Measurements from ENCODE around the gene THBD.

THBD gene

DNA sequence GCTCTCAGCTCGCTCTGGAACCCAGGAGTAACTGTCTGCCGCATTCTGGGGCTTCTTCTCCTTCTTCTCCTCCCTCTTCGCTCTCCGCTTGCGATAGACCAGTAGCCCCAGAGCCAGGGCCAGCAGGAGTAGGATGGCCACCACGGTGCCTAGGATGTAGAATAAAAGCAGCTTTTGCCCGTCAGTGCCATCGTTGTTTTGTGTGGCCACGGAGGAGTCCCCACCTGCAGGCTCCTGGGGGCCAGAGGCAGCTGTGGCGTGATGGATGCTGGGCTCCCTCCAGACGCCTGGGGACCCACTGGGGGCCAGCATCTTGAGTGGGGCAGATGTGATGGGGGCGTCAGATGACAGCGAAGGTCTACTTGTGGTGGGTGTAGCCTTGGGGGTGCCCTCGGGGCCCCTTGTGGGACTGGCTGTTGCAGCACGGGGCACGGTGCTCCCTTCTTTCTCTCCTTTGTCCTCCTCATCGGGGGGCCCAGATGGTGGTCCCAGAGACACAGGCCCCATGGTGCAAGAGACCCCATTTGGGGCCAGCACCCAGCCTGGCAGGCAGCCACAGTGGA lies 34.9 kb upstream of the THBD start:
- no peak for DNase-seq

DNA sequence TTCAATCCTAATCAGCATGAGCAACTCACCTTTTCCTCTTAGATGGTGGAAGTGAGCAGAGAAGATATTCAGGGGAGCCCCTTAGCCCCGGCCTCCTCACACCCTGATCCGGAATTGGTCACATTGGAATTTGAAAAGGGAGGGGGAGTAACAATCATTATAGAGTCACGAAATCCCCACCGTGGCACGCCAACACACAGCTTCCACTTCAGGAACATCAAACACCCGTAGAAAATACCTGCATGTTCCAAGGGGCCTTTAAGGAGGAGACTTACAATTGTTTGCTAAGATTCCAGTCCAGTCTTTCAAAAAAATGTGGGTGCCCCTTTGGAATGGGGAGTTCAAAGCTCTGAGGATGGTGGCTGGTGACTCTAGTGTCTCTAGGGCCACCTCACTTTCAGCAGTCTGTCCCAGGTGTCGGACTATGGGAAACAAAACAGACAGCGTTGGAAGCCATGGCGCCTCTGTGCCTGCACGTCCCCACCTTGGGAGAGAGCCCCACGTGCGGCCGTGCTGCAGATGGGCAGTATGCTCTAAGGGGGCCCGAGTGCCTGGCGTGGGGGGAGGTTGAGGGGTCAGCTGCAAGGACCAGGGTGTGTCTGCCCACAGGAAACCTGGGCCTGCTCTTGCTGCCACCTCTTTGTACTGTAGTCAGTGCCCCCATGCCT lies 34.2 kb upstream of the THBD start:
- no peak for DNase-seq

DNA sequence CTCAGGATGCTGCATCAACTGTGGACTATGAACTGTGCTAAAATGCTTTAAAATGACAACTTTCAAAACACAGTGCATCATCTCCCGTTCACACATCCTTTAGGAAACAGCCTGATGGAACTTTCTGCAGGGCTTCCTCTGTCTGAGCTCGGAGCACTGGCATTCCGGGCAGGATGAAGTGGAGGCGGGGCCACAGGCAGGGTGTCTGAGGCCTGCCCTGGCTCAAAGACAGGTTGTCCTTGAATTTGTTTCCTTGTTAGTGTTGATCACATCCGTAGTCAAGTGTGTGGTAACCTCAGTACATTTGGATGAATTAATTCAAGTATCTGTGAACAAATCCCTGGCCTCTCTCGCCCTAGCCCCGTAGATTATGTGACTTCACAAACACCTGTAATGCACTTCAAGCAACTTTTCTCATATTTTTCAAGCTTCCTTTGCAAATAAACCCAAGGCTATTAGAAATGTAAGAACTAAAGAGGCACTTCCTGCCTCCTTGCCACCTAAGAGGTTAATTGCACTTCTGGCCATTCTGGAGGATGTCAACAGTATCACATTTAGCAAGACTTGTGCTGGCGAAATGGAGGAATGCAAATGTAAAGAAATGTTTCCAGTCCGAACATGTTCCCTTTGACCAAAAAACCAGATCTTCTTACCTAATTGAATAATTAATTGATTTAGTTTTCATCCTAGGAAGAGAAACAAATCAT lies 33.5 kb upstream of the THBD start:
- DNase-seq = no peak

DNA sequence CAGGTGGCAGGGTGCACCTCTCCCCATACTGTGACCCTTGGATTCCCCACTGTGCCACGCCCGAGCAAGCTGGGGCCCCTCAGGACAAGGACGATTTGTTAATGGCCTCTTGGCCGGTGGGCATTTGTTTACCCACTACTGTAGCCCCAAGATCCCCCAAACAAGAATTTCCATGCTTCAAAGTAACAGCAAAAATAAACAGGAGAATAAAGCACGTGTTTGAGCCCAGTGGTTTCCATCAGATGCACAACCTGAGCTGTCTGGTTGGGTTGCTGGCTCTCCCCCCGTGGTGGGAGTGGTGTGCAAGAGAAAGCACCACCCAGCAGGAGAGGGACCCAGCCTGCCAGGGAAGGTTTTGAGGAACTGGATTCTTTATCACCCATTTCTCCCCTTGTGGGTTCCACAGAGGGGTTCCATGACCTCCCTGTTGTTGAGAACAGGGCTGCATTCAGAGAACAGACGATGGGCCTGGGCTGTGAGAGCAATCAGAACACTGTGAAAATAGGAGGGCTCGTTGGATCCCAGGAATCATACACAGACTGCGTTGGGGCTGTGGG lies 31.9 kb upstream of the THBD start:
- DNase-seq = no peak

DNA sequence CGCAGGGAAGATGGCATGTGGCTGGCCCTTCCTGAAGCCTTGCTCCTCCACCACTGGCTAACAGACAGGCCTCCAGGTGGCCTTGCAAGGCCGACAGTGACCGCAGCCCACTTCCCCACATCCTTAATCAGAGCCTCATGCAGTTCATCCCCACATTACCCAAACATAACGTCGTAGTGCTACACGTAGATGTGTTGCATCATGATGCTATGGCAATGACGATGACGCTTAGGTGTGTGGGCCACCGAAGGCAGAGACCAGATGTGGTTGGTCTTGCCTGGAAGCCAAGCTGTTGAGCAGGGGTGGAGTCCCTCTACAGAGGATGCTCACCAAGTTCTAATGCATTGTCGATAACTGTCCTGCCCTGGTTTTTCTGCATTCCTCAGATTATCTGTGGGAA lies 31.0 kb upstream of the THBD start:
- no peak for DNase-seq

DNA sequence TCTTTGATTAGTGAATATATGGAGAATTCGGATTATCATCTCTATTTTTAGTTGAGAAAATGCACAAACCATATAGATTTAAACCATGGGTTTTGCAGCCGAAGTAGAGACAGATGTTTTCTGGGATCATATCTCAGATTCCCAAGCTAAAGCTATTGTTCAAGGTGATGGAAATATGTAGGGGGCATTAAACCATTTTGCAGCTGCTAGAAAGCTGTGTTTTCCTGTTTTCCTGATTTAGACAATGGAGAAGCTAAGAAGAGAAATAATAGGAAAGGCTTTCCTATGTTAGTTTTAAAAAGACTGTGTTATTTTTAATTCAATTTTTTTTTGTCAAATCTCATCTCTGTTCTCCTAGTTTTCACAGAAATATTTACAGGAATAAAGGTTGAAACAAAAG lies 30.5 kb upstream of the THBD start:
- no peak for DNase-seq

DNA sequence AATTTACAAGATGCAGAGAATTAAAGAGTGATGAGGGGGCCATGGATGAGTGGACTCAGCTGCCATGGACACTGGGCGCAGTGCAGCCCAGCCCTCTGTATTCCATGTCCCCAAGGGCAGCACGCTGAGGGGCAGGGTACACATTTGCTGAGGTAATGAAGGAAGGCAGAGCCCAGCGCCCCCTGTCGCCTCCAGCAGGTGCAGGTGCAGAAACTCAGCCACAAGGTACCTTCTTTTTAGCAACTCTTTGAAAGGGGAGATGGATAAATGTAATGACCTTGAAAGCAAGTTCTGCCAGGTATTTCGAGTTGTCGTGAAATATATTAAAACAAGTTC lies 29.5 kb upstream of the THBD start:
- DNase-seq = no peak

DNA sequence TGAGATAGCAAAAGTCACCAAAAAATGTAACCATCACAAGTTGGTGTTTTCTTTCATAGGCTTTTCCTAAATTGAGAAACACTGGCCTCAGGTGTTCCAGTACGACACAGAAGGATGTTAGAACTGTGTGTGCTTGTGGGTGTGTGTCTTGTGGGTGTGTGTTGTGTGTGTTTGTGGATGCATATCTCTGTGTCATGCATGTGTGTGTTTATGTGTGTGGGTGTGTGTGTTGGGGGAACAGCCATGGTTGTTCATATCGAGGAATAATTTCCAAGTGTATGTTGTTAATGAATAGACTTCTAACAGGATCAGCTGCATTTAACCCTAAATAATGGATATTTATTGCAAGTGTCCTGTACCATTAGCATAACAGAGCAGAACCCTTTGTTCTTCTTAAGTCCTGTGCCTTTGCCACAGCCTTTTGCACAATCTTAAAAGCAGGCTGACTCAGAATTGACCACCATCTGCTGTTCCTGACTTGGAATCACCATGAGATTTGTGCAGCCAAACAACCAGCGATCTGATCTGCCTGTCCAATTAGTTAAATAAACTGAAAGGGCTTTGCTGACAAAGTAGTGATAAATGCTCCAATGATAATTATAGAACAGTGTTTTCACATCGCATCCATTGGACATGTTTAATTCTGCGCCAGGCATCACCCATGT lies 29.0 kb upstream of the THBD start:
- no peak for DNase-seq

DNA sequence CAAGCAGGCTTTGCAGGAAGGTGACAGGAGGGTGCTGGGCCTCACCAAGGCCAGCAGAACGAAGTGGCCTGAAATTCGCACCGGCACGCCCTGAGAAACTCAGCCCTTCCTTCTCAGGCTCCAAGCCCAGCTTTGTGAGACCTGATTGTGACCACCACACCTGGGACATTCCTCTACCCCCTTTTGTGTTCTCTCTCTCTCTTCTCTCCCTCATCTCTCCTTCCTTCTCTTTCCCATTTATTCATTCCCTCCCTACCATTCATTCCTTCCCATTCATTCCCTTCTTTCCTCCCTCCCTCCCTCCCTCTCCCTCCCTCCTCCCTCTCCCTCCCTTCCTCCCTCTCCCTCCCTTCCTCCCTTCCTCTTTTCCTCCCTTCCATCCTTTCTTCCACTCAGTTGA lies 27.8 kb upstream of the THBD start:
- no peak for DNase-seq

DNA sequence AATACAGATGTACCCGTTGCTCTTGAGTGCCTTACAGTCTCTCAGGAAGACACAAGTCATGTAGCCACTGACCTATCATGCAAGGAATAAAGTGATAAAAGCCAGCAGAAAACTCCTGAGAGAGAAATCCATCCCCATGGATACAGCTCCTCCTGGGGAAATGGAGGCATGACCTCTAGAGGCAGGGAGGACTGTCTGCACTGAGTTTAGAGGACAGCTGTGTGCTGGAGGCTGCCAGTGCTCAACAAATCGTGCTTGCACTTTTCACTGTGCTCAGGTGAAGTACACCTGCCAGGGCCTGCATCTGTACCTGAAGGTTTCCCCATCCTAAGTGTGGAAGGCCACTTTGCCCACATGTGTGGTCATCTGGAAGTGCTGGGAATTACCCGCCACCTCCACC lies 24.6 kb upstream of the THBD start:
- DNase-seq = no peak

DNA sequence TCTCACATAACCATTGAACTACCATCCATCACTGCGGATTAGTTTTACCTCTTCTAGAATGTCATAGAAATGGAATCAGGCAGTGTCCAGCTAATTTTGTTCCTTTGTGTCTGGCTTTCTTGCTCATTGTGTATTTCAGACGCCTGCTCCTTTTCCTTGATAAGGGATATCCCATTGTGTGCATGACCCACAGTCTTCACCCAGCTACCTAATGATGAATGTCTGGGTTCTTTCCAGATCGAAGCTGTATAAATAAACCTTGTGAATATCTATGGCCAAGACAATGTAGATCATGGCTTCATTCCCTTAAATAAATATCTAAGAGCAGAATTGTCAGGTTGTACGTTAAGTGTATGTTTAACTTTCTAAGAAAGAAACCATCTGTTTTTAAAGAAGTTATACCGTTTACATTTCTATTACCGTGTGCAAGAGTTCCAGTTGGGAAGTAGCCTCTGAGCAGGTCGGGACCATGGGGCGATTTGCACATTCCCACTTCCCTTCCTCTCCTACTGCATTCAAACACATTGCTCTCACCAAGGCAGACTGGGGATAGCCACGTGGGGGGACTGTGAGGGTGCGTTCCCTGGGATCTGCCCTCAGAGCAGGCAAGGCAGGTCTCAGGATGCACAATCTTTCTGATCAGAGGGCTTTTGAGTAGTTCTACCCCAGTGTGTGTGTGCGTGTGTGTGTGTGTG lies 23.6 kb upstream of the THBD start:
- DNase-seq = no peak

DNA sequence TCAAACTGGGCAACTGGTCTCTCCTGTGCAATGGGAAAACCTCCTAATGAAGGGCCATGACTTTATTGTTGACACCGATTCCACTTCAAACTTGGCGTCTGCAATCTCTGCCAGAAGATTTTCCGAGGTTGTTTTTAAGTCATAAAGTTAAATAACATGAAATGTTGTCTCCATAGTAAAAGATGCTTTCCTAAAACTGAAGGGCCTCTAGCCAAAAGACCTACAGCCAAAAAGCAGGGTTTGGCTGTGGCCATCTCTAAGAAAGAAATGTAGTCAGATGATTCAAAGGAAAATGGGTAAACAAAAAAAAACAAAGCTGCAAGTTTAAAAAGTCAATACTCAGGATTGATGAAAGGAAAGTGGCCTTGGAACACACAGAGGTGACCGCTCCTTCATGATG lies 22.5 kb upstream of the THBD start:
- no peak for DNase-seq

DNA sequence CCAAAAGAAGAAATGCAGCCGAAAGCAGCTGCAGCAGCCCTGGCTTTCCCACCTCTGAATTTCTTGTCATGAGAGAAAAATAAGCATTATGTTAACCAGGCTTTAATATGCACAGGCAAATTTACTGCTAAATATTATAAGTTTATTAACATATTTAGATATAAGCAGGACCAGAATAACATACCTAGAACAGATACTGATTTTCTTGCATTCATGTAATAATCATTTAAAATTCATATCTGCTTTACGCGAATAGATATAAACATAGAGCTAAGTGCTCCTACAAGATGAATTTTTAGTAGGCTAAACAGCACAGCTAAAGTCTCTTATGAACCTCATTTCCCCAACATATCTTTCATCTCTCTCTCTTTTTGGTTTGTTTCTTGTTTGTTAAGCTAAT lies 21.9 kb upstream of the THBD start:
- DNase-seq = no peak

DNA sequence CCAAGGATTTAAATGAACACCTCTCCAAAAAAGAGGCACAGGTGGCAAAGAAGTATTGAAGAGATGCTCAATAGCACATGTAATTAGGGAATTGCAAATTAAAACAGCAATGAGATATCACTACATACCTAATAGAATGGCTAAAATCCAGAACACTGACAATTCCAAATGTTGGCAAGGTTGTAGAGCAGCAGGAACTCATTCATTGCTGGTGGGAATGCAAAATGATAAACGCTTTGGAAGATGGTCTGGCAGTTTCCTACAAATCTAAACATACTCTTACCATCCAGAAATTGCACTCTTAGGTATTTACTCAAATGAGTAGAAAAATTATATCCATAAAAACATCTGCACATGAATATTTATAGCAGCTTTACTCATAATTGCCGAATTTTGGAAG lies 19.6 kb upstream of the THBD start:
- no peak for DNase-seq

DNA sequence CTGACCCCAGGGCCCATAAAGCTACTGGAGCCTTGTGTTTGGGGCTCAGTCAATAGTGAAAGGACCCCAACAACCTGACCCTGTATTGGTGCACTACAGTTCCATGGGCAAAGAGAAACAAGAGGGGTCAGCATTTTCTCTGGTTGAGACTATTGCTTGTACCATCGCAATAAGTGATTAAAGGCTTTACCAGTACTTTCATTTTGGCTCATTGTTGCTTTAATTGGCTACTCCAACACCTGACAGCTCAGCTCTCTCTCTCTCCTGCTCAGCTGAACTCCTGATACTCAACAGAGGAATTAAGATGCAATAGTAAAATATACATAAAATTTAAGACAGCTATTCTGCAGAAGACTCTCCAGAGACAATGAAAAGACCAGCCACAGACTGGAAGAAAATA lies 18.8 kb upstream of the THBD start:
- DNase-seq = no peak

DNA sequence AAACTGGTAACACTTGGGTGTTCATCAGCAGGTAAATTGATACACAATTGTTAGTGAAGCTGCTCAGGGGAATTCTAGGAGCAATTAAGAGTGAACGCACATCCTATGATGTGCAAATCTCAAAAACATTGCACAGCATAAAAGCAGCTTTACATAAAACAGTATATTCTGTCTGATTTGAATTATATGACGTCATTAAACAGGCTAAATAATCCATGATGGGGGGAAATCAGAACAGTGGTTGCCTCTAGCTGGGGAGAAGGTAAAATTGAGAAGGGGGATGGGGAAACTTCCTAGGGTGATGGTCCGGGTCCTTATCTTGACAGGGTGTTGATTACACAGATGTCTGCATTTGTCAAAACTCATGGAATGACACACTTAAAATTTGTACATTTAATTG lies 17.3 kb upstream of the THBD start:
- DNase-seq = no peak

DNA sequence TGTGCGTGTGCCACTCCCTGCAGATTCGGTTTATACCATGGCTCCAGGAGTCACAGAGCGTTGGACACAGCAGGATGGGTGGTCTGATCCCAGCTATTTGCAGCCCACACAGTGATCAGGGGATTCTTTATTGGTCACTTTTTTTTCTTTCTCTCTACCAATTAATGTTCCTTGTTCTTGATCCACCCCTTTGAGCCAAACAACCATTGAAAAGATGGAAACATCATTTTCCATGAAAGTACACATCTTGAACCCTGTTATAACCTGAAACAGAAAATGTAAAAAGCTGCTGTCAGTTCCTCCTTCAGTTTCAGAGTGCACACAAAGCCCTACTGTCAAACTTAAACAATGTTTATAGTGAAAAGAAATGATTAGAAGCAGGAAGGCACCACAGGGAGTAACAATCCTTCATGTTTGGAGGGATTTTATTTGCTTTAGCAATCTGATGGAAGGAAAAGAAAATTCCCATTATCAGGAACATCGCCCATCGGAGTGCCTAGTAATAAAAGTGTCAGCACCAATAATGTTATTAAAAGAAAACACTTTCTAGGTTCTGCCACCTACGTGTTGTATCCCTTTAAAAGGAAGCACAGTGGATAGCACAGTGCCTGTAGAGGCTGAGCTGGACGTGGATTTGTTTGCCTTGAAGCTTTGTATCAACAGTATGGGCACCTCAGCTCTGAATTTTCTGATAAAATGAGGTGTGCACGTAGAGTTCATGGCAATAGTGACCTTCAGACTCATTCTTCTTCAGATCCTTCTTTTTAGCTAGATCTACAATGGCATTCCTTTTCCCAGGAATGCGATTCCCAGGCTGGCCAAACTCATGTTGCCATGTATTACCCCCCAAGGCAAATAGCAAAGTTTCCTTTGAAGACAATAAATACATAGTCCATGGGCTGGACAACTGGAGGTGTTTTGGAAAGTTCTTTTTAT lies 16.1 kb upstream of the THBD start:
- no peak for DNase-seq

DNA sequence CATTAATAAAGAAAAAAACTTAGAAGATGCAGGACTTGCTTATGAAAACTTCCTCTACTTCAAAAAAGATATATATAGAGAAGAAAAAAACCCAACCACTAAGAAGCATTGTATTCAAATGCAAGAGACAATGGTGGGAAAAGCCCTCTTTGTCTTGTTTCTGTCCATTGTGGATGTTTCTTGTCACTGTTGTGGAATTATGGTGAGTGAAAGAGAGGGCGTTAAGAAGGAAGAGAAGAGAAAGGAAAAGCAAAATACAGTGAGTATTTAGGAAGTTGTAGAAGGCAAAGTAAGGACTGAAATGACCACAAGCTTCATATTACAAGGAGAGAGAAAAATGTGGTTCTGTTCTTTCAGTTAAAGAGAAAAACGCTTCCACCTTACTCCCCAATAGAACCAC lies 14.1 kb upstream of the THBD start:
- DNase-seq = no peak

DNA sequence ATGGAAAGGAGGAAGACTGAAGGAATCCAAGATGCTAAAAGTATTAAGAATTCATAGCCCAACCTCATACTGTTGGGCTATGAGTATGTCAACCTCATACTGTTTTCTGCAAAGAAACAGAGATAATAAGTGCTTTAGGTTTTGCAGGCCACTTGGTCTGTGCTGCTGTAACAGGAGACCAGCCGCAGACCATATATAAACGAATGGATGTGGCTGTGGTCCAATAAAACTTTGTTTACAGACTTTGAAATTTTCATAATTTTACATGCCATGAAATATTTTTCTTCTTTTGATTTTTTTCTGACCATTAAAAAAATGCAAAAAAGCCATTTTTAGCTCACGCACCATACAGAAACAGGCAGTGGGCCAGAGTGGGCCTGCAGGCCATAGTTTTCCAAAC lies 13.7 kb upstream of the THBD start:
- no peak for DNase-seq

DNA sequence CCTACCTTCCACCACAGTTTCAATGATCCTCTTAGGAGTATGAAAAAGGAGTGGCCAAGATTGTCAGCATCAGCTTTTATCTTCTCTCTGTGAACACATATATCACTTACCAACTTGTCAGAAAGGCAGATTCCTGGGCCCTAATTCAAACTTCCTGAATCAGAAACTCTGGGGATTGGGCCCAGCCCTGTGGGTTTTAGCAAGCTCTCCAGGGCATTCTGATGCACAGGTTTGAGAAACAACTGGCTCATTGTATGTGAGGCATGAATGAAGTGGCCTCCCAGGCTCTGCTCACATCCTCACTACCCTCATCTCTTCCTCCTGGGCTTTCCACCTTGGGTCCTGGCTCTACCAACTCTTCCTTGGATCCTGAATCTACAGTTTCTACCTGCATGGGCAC lies 13.2 kb upstream of the THBD start:
- DNase-seq = no peak

DNA sequence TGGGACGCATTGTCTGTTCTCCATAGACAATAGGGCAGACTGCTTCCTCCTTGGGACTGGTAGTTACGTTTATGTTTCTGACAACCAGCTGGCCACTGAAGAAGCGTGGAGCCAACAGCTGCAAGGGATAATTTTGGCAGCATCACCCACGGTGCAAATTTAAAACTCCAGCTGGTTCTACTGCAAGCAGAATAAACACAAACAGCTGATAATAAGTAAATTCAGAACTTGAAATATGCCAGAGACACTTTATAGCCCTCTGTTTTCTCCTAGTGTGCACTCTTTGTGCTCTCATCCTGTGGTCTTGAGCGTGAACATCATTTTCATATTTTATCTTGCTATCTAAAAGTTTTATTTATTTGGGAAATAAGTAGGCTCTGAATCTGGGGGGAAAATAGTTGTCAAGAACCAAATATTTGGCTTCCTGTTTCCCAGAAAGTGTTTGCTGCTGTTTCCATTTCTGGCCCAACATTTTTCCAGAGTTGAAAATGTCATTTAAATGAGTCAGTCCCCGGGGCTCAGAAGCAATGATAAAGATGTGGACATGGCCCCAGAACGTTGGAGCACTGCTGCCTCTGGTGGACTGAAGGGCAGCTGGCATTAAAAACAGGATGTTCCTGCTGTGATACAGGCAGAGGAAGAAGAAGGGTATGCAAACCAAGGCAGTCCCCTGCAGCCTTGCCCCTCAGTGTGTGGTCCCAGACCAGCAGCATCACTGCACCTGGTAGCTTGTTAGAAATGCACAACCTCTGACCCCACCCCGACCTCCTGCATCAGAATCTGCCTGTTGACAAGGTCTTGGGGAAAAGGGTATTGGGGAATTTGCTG lies 12.5 kb upstream of the THBD start:
- DNase-seq = no peak
